Liver (tissue), 9 donors: Measurements from ENCODE around the gene ZNF662. TPM values are rescaled to one million over a fixed set of nuclear protein-coding genes. Genes with fewer than 3 reads are reported as not detected.

Experiments used
- DNase-seq: peaks from one replicate; pipeline ENCODE4 v3.0.0-alpha.2; 2017; ENCODE audit warnings: low spot score
- H3K27ac ChIP-seq, 2 donors: one replicate each; pipeline ENCODE4 v1.7.0; 2013; ENCODE audit warnings: inconsistent platforms in 2 of 2, low read length in 2 of 2, control low read depth in 1 of 2, low read depth in 1 of 2, mild to moderate bottlenecking in 1 of 2
- H3K27me3 ChIP-seq, 4 donors: one replicate each; pipeline versions ENCODE4 v1.6.1 to v1.7.0; 2013; ENCODE audit warnings: low read length in 3 of 4, inconsistent platforms in 1 of 4, mild to moderate bottlenecking in 1 of 4, moderate library complexity in 1 of 4; ENCODE audit not compliant: control insufficient read depth in 4 of 4, insufficient read depth in 4 of 4
- H3K36me3 ChIP-seq, 4 donors: one replicate each; pipeline versions ENCODE4 v1.6.1 to v1.7.0; 2013; ENCODE audit warnings: low read length in 3 of 4, mild to moderate bottlenecking in 3 of 4, low read depth in 1 of 4, moderate library complexity in 1 of 4; ENCODE audit not compliant: control insufficient read depth in 4 of 4, insufficient read depth in 3 of 4
- H3K4me1 ChIP-seq, 4 donors: one replicate each; pipeline versions ENCODE4 v1.6.1 to v1.7.0; 2013; ENCODE audit warnings: low read length in 3 of 4, mild to moderate bottlenecking in 3 of 4, moderate library complexity in 1 of 4; ENCODE audit not compliant: control insufficient read depth in 4 of 4, insufficient read depth in 4 of 4
- H3K4me3 ChIP-seq, 3 donors: one replicate each; pipeline versions ENCODE4 v1.6.1 to v1.7.0; 2013; ENCODE audit warnings: low read length in 3 of 3, control low read depth in 1 of 3, low read depth in 1 of 3, mild to moderate bottlenecking in 1 of 3
- H3K9ac ChIP-seq, 2 donors: one replicate each; pipeline ENCODE4 v1.7.0; 2013; ENCODE audit warnings: low read length in 2 of 2, mild to moderate bottlenecking in 2 of 2, moderate library complexity in 2 of 2, control low read depth in 1 of 2, low read depth in 1 of 2
- H3K9me3 ChIP-seq, 4 donors: one replicate each; pipeline versions ENCODE4 v1.6.1 to v1.7.0; 2013; ENCODE audit warnings: low read length in 3 of 4; ENCODE audit not compliant: control insufficient read depth in 4 of 4
- ATF3 ChIP-seq: IDR thresholded peaks from 2 replicates; pipeline ENCODE4 v1.6.1; 2016; ENCODE audit warnings: antibody characterized with exemption
- CTCF ChIP-seq: fragments of 150-350 bp; IDR thresholded peaks from 2 replicates; pipeline ENCODE4 v1.5.1; 2017; ENCODE audit warnings: improper control_type of control experiment, low read depth, low read length; ENCODE audit not compliant: missing input control
- EGR1 ChIP-seq, 2 donors: IDR thresholded peaks; 2 replicates each; pipeline ENCODE4 v1.6.1; 2016 to 2018; ENCODE audit warnings: antibody characterized with exemption in 2 of 2, low read depth in 2 of 2
- FOXA2 ChIP-seq: IDR thresholded peaks from 2 replicates; pipeline ENCODE4 v1.6.1; 2016; ENCODE audit warnings: antibody characterized with exemption
- GABPA ChIP-seq, 2 donors: IDR thresholded peaks in 1 of 2; conservative IDR thresholded peaks in 1 of 2; 2 replicates each; pipeline ENCODE4 v1.6.1; 2016; ENCODE audit warnings: antibody characterized with exemption in 2 of 2, mild to moderate bottlenecking in 1 of 2, moderate library complexity in 1 of 2
- HNF4A ChIP-seq, 2 donors: conservative IDR thresholded peaks; 2 replicates each; pipeline ENCODE4 v1.6.1; 2016; ENCODE audit warnings: antibody characterized with exemption in 2 of 2, mild to moderate bottlenecking in 2 of 2
- JUND ChIP-seq, 2 donors: IDR thresholded peaks; 2 replicates each; pipeline ENCODE4 v1.6.1; 2016; ENCODE audit warnings: antibody characterized with exemption in 2 of 2
- MAX ChIP-seq: IDR thresholded peaks from 2 replicates; pipeline ENCODE4 v1.6.1; 2016; ENCODE audit warnings: antibody characterized with exemption
- NR2F2 ChIP-seq: IDR thresholded peaks from 2 replicates; pipeline ENCODE4 v1.6.1; 2016; ENCODE audit warnings: antibody characterized with exemption
- RAD21 ChIP-seq, 2 donors: IDR thresholded peaks; 2 replicates each; pipeline ENCODE4 v1.6.1; 2016; ENCODE audit warnings: antibody characterized with exemption in 2 of 2, mild to moderate bottlenecking in 2 of 2
- REST ChIP-seq: IDR thresholded peaks from 2 replicates; pipeline ENCODE4 v1.6.1; 2016; ENCODE audit warnings: antibody characterized with exemption, mild to moderate bottlenecking
- RXRA ChIP-seq, 2 donors: IDR thresholded peaks; 2 replicates each; pipeline ENCODE4 v1.6.1; 2017 to 2018; ENCODE audit warnings: antibody characterized with exemption in 2 of 2, mild to moderate bottlenecking in 1 of 2
- SP1 ChIP-seq: IDR thresholded peaks from 2 replicates; pipeline ENCODE4 v1.6.1; 2018; ENCODE audit warnings: antibody characterized with exemption, mild to moderate bottlenecking
- TAF1 ChIP-seq: conservative IDR thresholded peaks from 2 replicates; pipeline ENCODE4 v1.6.1; 2016; ENCODE audit warnings: antibody characterized with exemption, mild to moderate bottlenecking
- YY1 ChIP-seq: IDR thresholded peaks from 2 replicates; pipeline ENCODE4 v1.6.1; 2016; ENCODE audit warnings: antibody characterized with exemption, mild to moderate bottlenecking
- WGBS: extraction: QIAGEN DNeasy Blood & Tissue Kit; methylation state at CpG from one replicate; pipeline ENCODE4 v1.1.7; 2013; 5-methylcytosine and 5-hydroxymethylcytosine counted together
- polyA plus RNA-seq, 2 donors: library from polyadenylated mRNA; stranded (reverse) in 1 of 2; unstranded in 1 of 2; fragments of 200-250 nt in 1 of 2; fragments of >200 nt in 1 of 2; fragmentation: Nextera tagmentation in 1 of 2; extraction: Ambion mirVana in 1 of 2; gene quantifications; one replicate each; pipeline versions ENCODE4 v1.2.1 to v1.2.3, GENCODE V29; 2013 to 2015
- total RNA-seq, 2 donors: library from RNA; depleted of rRNA; stranded (reverse); fragments of >200 nt; gene quantifications; one replicate each; pipeline ENCODE4 v1.2.3, GENCODE V29; 2014
- TF ChIP-seq, protein P1 (sequence below): IDR thresholded peaks from 2 replicates; pipeline ENCODE4 v1.6.1; 2016; ENCODE audit warnings: antibody characterized with exemption
- donor health status: healthy.
- donor health status: healthy.
- donor health status: healthy.
- donor health status: healthy.
- donor health status: healthy.

Gene ZNF662
- total and polyA plus RNA-seq, 4 donors, result 2.2 to 3.9 (median 2.6) TPM

- WGBS, result 89% methylated on average over 3 of the region's 3 CpGs
- no peaks in the 10 kb centered on the region for H3K27me3 ChIP-seq
- H3K27ac ChIP-seq, result no peak overlapping the region
- no peaks in the 10 kb centered on the region for H3K9me3 ChIP-seq
- DNase-seq, result no peak
- no peak for TF ChIP-seq RAD21 (IDR thresholded peaks at IDR 0.05)
- no peaks in the 10 kb centered on the region for H3K4me1 ChIP-seq
- no peak overlapping the region for H3K4me3 ChIP-seq
- H3K9ac ChIP-seq, result no peak overlapping the region
- no peaks in the 10 kb centered on the region for H3K36me3 ChIP-seq
Observed at GRCh38 chr3:42887084-42887483, 18.9 kb upstream of the ZNF662 start.

DNA sequence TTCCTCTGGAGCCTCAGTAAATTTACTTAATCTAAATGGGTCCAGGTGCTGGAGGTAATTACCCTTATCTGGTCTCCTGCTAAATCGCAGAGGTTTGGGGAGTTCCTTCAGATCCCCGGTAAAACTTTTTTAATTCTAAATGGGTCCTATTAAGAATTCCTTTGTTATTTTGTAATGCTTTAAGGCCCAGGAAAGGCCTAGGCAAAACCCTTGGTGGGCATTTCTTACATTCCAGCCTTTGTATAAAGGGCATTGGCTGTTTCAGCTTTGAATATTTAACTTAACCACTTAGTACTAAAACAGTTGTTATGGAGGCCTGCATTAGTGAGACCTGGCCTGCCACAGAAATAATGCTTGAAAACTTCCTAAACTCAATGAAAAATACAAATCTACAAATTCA is 14.9 kb upstream of the ZNF662 start:
- 92% methylated on average over 2 of the region's 2 CpGs for WGBS
- H3K36me3 ChIP-seq, result no peaks in the 10 kb centered on the region
- DNase-seq, result no peak

GRCh38 chr3:42892169-42892568 is 13.8 kb upstream of the ZNF662 start:
- 100% methylated on average over 1 of the region's 1 CpG for WGBS
- no peaks in the 10 kb centered on the region for H3K9me3 ChIP-seq
- no peak for DNase-seq
- TF ChIP-seq YY1 (no peak), HNF4A (conservative IDR thresholded peaks at IDR 0.05) (no peak), GABPA (IDR thresholded peaks at IDR 0.05 in 1 of 2, conservative IDR thresholded peaks at IDR 0.05 in 1 of 2) (no peak), JUND (IDR thresholded peaks at IDR 0.05) (no peak), TAF1 (no peak), REST (no peak), CTCF (no peak), SP1 (no peak), EGR1 (IDR thresholded peaks at IDR 0.05; ENCODE audit: low read depth in 2 of 2) (no peak), ATF3 (no peak)
- TF ChIP-seq, protein P1, sequence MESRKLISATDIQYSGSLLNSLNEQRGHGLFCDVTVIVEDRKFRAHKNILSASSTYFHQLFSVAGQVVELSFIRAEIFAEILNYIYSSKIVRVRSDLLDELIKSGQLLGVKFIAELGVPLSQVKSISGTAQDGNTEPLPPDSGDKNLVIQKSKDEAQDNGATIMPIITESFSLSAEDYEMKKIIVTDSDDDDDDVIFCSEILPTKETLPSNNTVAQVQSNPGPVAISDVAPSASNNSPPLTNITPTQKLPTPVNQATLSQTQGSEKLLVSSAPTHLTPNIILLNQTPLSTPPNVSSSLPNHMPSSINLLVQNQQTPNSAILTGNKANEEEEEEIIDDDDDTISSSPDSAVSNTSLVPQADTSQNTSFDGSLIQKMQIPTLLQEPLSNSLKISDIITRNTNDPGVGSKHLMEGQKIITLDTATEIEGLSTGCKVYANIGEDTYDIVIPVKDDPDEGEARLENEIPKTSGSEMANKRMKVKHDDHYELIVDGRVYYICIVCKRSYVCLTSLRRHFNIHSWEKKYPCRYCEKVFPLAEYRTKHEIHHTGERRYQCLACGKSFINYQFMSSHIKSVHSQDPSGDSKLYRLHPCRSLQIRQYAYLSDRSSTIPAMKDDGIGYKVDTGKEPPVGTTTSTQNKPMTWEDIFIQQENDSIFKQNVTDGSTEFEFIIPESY, result no peak

More for the DNA sequence above, 14.9 kb upstream of the ZNF662 start:
- Histone ChIP-seq H3K27me3 (no peaks in the 10 kb centered on the region), H3K9me3 (no peaks in the 10 kb centered on the region), H3K27ac (no peak overlapping the region), H3K4me1 (no peaks in the 10 kb centered on the region), H3K4me3 (no peak overlapping the region), H3K9ac (no peak overlapping the region)
- no peak for TF ChIP-seq SP1
- TF ChIP-seq TAF1, result no peak
- no peak for TF ChIP-seq HNF4A (conservative IDR thresholded peaks at IDR 0.05)
- no peak for TF ChIP-seq NR2F2
- TF ChIP-seq CTCF, result no peak
- TF ChIP-seq FOXA2, result no peak
- TF ChIP-seq RXRA (IDR thresholded peaks at IDR 0.05), result no peak
- TF ChIP-seq MAX, result no peak
- TF ChIP-seq GABPA (IDR thresholded peaks at IDR 0.05 in 1 of 2, conservative IDR thresholded peaks at IDR 0.05 in 1 of 2), result no peak

More at GRCh38 chr3:42892169-42892568, 13.8 kb upstream of the ZNF662 start:
- no peak overlapping the region for H3K27ac ChIP-seq
- H3K27me3 ChIP-seq, result no peaks in the 10 kb centered on the region
- no peaks in the 10 kb centered on the region for H3K4me1 ChIP-seq
- H3K4me3 ChIP-seq, result no peak overlapping the region
- H3K9ac ChIP-seq, result no peak overlapping the region
- H3K36me3 ChIP-seq, result no peaks in the 10 kb centered on the region
